GM12892 (cell line): ENCODE results near the gene ATXN1.

Source experiments
- POLR2A ChIP-seq: IDR thresholded peaks from 2 replicates; pipeline ENCODE4 v1.6.1; 2011; ENCODE audit warnings: low read depth, low read length, control low read depth
- POLR2AphosphoS5 ChIP-seq: IDR thresholded peaks from 2 replicates; pipeline ENCODE4 v1.6.1; 2011; ENCODE audit warnings: low read depth, low read length, control low read depth

DNA sequence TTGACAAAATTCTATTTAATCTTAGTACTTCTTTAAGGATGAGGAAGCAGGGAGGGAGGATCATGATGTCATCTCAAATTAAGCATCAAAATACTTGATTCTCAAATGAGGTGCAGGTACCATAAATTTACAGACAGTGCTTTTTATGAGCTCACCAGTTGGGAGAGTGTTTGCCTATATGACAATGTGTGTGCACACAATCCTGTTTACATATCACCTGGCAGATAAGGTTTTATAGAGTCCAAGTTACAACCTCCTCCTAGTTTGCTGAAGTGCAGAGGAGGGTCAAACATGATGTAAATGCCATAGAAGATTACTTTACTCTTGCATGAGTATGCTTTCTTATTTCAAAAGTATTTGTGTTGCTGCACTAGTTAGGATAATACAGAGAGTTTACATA is 6.4 kb downstream of the ATXN1 start:
- TF ChIP-seq POLR2AphosphoS5 (no peak), POLR2A (no peak)
